Measurements from ENCODE around the gene CRELD1. TPM values are rescaled to one million over a fixed set of nuclear protein-coding genes. Genes with fewer than 3 reads are reported as not detected.

Gene CRELD1
- total and polyA plus RNA-seq, 2 donors (not counting 1 experiment from before 2014, with no cell fraction given) = 46.8 to 47.6 TPM

GRCh38 chr3:9887480-9887879 is 46.2 kb upstream of the CRELD1 start:
- H3K4me3 ChIP-seq (ENCODE audit: control extremely low read depth in 1 of 5, extremely low read depth in 1 of 5, insufficient read depth in 1 of 5, low read depth in 2 of 5, low read length in 4 of 5) = no peak overlapping the region
- Mint-ChIP-seq H3K9me3 (ENCODE audit: insufficient read depth) (no peaks in the 10 kb centered on the region), H3K27me3 (no peaks in the 10 kb centered on the region), H3K4me1 (peaks cover 18% of the 10 kb centered on the region), H3K27ac (no peak overlapping the region), H3K4me3 (no peak overlapping the region)
- no peak overlapping the region for H3K4me2 ChIP-seq (replicated peaks; ENCODE audit: low read depth, low read length, poor library complexity, severe bottlenecking)
- no peak overlapping the region for H3K27ac ChIP-seq (ENCODE audit: low read length in 2 of 2)
- ChIA-PET POLR2A (no interaction called here), CTCF (no interaction called here)
- no peak for DNase-seq
- intact Hi-C loops (cut with micrococcal nuclease) = no loop called here
- H3K9me3 ChIP-seq (ENCODE audit: control extremely low read depth in 1 of 3, control insufficient read depth in 2 of 3, insufficient read depth in 1 of 3, low read length in 2 of 3) = no peaks in the 10 kb centered on the region
- peaks cover 21% of the 10 kb centered on the region for H3K79me2 ChIP-seq (ENCODE audit: control insufficient read depth, insufficient read depth, low read length)
- no peak for ATAC-seq (ENCODE audit: low read depth)
- 94% methylated on average over 4 of the region's 5 CpGs for whole genome bisulfite sequencing (ENCODE audit: insufficient coverage)
- H2AFZ ChIP-seq (ENCODE audit: insufficient read depth, low read depth, low read length, poor library complexity, severe bottlenecking) = no peak overlapping the region
- TF ChIP-seq EZH2 (IDR thresholded peaks at IDR 0.05; ENCODE audit: borderline replicate concordance, insufficient read depth, low read depth, low read length, poor library complexity, severe bottlenecking) (no peak), CTCF (IDR thresholded peaks at IDR 0.05) (no peak)
- H3K9ac ChIP-seq (ENCODE audit: low read length) = no peak overlapping the region
- no peaks in the 10 kb centered on the region for H3K27me3 ChIP-seq (replicated peaks in 1 of 4; ENCODE audit: control extremely low read depth in 1 of 4, control insufficient read depth in 3 of 4, insufficient read depth in 4 of 4, low read length in 3 of 4)
- peaks cover 12 to 16% of the 10 kb centered on the region in 2 donors for H3K4me1 ChIP-seq (ENCODE audit: control insufficient read depth in 2 of 2, insufficient read depth in 2 of 2, low read length in 2 of 2)
- no peaks in the 10 kb centered on the region for H4K20me1 ChIP-seq (ENCODE audit: control insufficient read depth, insufficient read depth, low read length, poor library complexity, severe bottlenecking)
- peaks cover 0 to 3% of the 10 kb centered on the region in 2 experiments for H3K36me3 ChIP-seq (replicated peaks in 1 of 2; ENCODE audit: control extremely low read depth in 1 of 2, control insufficient read depth in 1 of 2, extremely low read depth in 1 of 2, insufficient read depth in 2 of 2, low read length in 1 of 2)

- H3K9ac ChIP-seq (ENCODE audit: low read length) = no peak overlapping the region
- H3K9me3 ChIP-seq (ENCODE audit: control extremely low read depth in 1 of 3, control insufficient read depth in 2 of 3, insufficient read depth in 1 of 3, low read length in 2 of 3) = no peaks in the 10 kb centered on the region
- no peaks in the 10 kb centered on the region for H3K27me3 ChIP-seq (replicated peaks in 1 of 4; ENCODE audit: control extremely low read depth in 1 of 4, control insufficient read depth in 3 of 4, insufficient read depth in 4 of 4, low read length in 3 of 4)
- Mint-ChIP-seq H3K4me3 (no peak overlapping the region), H3K4me1 (peaks cover 26% of the 10 kb centered on the region), H3K27me3 (no peaks in the 10 kb centered on the region), H3K27ac (no peak overlapping the region), H3K9me3 (ENCODE audit: insufficient read depth) (no peaks in the 10 kb centered on the region)
- H3K4me2 ChIP-seq (replicated peaks; ENCODE audit: low read depth, low read length, poor library complexity, severe bottlenecking) = no peak overlapping the region
- CTCF ChIA-PET = no interaction called here
- peaks cover 32% of the 10 kb centered on the region for H3K79me2 ChIP-seq (ENCODE audit: control insufficient read depth, insufficient read depth, low read length)
- DNase-seq = no peak
- TF ChIP-seq CTCF (IDR thresholded peaks at IDR 0.05) = no peak
- H2AFZ ChIP-seq (ENCODE audit: insufficient read depth, low read depth, low read length, poor library complexity, severe bottlenecking) = no peak overlapping the region
- no peak for ATAC-seq (ENCODE audit: low read depth)
- H3K36me3 ChIP-seq (replicated peaks in 1 of 2; ENCODE audit: control extremely low read depth in 1 of 2, control insufficient read depth in 1 of 2, extremely low read depth in 1 of 2, insufficient read depth in 2 of 2, low read length in 1 of 2) = peaks cover 0 to 12% of the 10 kb centered on the region in 2 experiments
- no CpG with 5 or more reads among the region's 3 CpGs for WGBS (ENCODE audit: insufficient coverage)
- POLR2A ChIA-PET = interaction anchor here (3.1 kb wide), 1 partner anchor 45 kb away, joined by 19 read pairs; the partner anchor contains the start of gene CRELD1
- H3K4me3 ChIP-seq (ENCODE audit: control extremely low read depth in 1 of 5, extremely low read depth in 1 of 5, insufficient read depth in 1 of 5, low read depth in 2 of 5, low read length in 4 of 5) = no peak overlapping the region
- no peaks in the 10 kb centered on the region for H4K20me1 ChIP-seq (ENCODE audit: control insufficient read depth, insufficient read depth, low read length, poor library complexity, severe bottlenecking)
- H3K27ac ChIP-seq (ENCODE audit: low read length in 2 of 2) = no peak overlapping the region
- intact Hi-C loops (cut with micrococcal nuclease) = no loop called here
- H3K4me1 ChIP-seq (ENCODE audit: control insufficient read depth in 2 of 2, insufficient read depth in 2 of 2, low read length in 2 of 2) = peaks cover 12 to 17% of the 10 kb centered on the region in 2 donors
Observed at GRCh38 chr3:9888540-9888939, 45.1 kb upstream of the CRELD1 start.

Data from B cell (primary cell).